ENCODE results near the gene RTCA.
"Not testable (repeated sequence)": the region's sequence is repeated elsewhere in the genome, so short reads cannot be mapped to it uniquely, and the experiment has no call there.

The RTCA gene

GRCh38 chr1:100309863-100310262 is 43.8 kb downstream of the RTCA start:
- DNase-seq: no peak

DNA sequence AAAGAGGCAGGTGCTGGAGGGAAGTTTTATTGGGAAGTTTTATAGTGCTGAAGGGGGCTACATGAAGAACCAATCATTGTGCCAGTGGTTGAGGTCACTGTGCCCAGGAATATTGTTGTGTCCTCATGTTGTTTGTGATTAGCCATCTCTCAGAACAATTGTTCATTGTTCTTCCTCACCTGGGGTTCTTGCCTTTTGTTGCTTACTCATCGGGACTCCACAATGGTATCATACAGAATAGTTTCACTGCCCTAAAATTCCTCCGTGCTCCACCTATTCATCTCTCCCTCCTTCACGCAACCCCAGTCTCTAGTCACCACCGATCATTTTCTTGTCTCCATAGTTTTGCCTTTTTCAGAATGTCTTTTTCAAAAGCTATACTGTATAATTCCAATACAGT is 47.4 kb downstream of the RTCA start:
- DNase-seq: no peak

DNA sequence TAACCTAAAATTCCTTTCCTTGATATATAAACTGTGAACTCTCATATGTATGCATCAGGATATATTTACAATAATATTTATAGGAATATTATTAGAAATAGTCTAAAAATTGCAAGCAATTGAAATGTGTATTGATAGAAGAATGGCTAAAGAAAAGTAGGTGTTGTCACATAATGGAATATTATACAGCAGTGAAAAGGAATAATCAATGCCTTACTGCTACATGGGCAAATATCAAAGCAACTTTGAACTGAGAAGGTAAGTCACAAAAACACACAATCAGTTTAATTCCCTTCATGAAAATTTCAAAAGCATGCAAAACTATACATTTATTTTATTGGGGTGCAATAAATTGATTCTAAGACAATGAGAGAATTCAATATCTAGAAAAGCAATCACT is 50.6 kb downstream of the RTCA start:
- no peak for DNase-seq

- no peak for DNase-seq
Measured at GRCh38 chr1:100320311-100321099, 54.5 kb downstream of the RTCA start.

DNA sequence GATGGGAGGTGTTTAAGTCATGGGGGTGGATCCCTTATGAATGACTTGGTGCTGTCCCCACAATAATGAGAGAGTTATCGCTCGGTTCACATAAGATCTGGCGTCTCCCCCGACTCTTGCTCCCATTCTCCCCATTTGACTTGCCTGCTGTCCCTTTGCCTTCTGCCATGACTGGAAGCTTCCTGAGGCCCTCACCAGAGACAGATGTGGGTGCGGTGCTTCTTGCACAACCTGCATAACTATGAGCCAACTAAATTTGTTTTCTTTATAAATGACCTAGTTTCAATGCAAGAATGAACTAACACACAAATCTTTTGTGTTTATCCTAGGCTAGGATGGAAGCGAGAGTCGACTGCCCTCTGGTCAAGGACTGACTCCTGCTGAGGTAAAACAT is 55.1 kb downstream of the RTCA start:
- DNase-seq: no peak

GRCh38 chr1:100321506-100321905 is 55.5 kb downstream of the RTCA start:
- DNase-seq: no peak

- DNase-seq: no peak
Measured at GRCh38 chr1:100322436-100323211, 56.6 kb downstream of the RTCA start.

DNA sequence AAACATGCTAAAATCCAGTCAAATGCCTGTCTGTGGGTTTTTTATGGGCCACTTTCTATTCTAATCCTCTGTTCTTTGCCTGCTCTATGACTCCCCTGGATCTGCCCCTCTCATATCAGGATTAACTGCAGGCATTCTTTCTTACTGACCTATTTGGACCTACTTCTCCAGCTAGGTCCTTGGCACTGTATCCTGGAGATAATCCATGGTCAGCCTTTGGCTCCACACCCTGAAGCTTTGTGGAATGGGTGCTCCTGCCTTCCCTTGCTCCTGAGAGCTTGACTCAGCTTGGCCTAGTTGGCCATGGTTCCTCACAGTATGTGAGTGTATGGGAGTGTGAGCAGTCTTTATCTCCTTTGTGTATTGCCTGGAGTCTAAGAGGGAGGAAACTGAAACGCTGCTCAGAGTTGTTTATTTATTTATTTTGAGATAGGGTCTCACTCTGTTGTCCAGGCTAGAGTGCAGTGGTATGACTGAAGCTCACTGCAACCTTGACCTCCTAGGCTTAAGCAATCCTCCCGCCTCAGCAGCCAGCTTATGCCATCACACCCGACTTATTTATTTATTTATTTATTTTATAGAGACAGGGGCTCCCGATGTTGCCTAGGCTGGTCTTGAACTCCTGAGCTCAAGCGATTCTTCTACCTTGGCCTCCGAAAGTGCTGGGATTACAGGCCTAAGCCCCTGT is 57.5 kb downstream of the RTCA start:
- no peak for DNase-seq

DNA sequence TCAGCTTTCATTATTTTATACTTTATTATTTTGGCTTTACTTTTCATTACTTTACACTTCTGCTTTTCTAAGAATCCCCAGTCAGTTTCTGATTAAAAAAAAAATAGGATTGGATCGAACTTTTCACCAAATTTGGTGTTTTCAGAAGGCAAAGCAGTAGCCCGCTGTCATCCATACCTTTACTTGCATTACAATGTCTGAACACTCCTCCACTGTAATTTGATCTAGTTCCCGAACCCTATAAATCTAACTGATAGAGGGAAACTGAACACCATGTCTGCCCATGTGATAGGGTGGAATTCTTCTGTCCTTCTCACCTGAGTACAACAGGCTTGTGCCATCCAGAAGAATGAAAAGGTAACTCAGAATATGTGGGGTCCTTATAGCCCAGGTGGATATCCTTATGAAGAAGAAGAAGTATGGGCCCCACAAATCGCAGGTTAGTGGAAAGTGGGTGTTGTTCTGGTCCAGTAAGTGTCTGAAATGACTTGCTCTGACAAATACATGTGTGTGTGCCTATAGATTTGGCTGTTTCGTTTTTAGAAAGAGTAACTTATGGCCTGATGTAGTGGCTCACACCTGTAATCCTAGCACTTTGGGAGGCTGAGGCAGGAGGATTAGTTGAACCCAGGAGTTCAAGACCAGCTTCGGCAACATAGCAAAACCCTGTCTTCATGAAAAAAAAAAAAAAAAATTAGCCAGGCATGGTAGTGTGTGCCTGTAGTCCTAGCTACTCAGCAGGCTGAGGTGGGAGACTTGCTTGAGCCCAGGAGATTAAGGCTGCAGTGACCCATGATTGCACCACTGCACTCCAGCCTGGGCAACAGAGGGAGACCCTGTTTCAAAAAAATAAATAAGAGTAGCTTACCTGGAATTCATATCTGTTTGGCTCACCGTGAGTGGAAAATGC is 59.7 kb downstream of the RTCA start:
- no peak for DNase-seq

- not testable (repeated sequence) for DNase-seq
Measured at GRCh38 chr1:100326325-100326670, 60.3 kb downstream of the RTCA start.

DNA sequence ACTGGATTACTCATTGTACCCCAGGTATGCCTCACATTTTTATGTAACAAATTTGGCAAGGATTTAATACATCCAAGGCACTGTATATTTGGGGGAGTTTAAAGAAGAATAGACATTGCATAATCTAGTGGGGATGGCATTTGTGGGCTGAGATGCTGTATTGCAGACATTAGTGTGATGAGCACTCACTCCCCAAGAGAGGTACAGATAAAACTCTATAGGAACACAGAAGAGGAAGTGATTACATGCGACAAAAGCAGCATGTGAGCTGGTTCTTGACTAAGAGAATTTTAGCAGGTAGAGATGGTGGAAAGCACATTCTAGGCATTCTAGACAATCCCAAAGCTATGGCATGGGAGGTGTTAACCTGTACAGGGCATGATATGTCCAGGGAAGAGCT is 62.1 kb downstream of the RTCA start:
- peak; percentile 73 for DNase-seq

- peak; percentile 53 for DNase-seq
Measured at GRCh38 chr1:100331146-100331545, 65.1 kb downstream of the RTCA start.

GRCh38 chr1:100332331-100332730 is 66.3 kb downstream of the RTCA start:
- no peak for DNase-seq

- peak; percentile 82 for DNase-seq
Measured at GRCh38 chr1:100335436-100335835, 69.4 kb downstream of the RTCA start.

GRCh38 chr1:100337878-100338277 is 71.9 kb downstream of the RTCA start:
- DNase-seq: peak; percentile 59

DNA sequence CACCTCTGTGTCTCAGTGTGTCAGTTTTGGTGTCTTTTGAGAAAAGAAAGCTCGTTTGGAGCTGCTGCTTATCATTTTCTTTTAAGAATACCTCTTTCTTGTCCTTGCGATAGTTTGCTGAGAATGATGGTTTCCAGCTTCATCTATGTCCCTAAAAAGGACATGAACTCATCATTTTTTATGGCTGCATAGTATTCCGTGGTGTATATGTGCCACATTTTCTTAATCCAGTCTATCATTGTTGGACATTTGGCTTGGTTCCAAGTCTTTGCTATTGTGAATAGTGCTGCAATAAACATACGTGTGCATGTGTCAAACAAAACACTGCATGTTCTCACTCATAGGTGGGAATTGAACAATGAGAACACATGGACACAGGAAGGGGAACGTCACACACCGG is 73.7 kb downstream of the RTCA start:
- not testable (repeated sequence) for DNase-seq

DNA sequence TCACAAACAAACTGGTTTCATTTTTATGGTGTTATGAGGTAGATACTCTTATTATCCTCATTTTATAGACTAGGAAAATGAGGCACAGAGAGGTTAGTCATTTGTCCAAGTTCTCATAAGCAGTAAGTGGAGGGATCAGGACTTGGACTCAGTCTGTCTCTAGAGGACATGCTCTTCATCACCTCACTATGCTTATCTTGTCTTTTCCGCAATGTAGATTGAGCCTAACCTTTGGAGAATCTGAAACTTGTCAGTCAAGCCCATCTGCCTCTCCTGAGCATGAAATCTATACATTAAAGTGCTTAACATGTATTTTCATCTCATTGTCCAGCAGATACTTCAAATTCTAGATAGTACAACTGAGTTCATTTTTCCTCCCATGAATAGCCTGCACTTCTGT is 74.5 kb downstream of the RTCA start:
- no peak for DNase-seq

GRCh38 chr1:100342348-100342747 is 76.3 kb downstream of the RTCA start:
- DNase-seq: no peak
